HT1080 (cell line): ENCODE data around the gene BMP7. TPM values are rescaled to one million over a fixed set of nuclear protein-coding genes. Genes with fewer than 3 reads are reported as not detected.
"Not testable (repeated sequence)": the region's sequence is repeated elsewhere in the genome, so short reads cannot be mapped to it uniquely, and the experiment has no call there.

Source experiments
- DNase-seq: peaks from one replicate; pipeline ENCODE4 v3.0.0-alpha.2; 2015; ENCODE audit warnings: low read depth
- total RNA-seq: library from RNA; depleted of rRNA; stranded (reverse); fragments of >200 nt; shearing (Covaris generic); gene quantifications from 2 replicates; pipeline ENCODE4 v1.2.3, GENCODE V29; 2014

Gene BMP7
- total RNA-seq, 1 experiment from 2014 or later, result 0.03 TPM

- peak; percentile 51 for DNase-seq
Observed at GRCh38 chr20:57251344-57251743, 15.1 kb downstream of the BMP7 start.

DNA sequence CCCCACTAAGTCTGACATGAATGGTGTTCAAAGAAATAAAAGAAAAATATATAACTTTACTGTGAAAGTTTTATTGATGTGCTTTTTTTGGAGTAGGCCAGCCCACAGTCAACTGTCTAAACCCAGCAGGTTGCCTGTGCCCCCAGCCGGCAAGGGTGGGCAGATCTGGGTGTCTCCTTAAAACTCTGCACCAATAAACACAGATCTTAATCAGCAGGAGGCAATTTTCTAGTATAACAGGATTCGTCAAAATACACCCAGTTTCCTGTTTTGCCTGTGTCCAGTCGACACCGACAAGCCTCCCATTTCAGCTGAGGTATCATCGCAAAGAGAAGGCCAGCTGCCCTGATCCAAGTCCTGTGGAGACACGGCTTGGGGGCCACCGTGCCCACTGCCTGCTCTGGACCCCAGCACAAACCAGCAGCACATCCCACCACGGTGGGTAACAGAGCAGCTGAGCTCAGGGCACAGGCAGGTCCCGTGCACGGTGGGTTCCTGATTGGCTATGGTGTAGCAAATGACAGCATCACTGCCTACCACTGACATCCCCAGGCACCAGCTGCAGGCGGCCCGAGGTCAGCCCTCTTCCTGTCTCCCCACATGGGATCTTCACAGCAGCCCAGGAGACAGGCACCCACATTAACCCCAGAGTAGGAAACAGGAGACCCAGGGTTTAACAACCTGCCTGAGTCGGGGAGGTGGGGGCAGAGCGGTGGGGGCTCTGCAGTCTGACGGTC lies 15.7 kb downstream of the BMP7 start:
- DNase-seq, result no peak

DNA sequence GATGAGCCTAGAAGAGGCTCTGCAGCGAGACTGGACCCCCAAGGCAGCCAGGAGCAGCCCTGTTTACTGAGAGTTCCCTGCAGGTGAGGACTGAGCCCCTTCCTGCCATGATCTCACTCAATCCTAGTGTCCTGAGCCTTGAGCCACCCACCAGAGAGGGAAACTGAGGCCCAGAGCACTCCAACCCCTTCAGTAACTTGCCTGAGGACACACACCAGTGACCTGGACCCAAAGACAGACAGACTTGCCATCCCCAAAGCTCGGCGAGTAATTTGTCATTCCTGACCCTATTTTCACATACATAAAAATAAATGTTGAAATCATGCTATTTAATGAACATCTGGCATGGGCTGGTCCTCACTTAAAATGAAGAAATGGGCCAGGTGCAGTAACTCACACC lies 16.7 kb downstream of the BMP7 start:
- no peak for DNase-seq

GRCh38 chr20:57249073-57249472 lies 17.4 kb downstream of the BMP7 start:
- DNase-seq, result no peak

GRCh38 chr20:57248132-57248797 lies 18.2 kb downstream of the BMP7 start:
- DNase-seq, result no peak

DNA sequence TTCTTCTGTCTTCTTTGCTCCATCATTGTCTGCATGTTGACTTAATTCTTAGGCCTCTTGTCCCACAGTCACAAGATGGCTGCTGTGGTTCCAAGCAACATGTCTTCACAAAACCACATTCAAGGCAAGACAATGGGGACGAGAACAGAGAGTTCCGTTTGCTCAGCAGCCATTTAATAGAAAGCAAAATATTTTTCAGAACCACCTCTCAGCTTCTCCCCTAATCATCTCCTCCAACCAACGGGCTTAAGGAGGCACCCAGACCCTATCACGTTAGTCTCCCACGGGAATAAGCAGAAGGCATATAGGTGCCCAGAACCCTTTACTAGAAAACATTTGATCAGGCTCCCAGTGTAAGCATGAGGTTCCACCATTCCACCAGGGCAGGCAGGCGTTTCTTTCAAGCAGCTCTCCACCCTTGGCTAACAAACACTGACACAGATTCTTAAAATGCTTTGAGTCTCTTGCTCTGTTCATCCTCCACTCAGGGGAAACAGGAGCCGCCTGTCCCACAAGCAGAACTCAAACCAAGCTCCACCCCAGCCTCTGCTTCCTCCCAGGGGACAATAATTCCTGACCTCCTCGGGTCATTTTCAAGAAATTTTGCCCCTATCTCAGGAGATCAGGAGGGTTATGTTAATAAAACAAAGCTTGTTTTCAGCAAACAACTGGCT lies 19.0 kb downstream of the BMP7 start:
- DNase-seq, result no peak

- no peak for DNase-seq
Observed at GRCh38 chr20:57245997-57246396, 20.4 kb downstream of the BMP7 start.

GRCh38 chr20:57244627-57245214 lies 21.7 kb downstream of the BMP7 start:
- DNase-seq, result no peak

- no peak for DNase-seq
Observed at GRCh38 chr20:57244221-57244585, 22.2 kb downstream of the BMP7 start.

GRCh38 chr20:57243480-57244220 lies 22.8 kb downstream of the BMP7 start:
- DNase-seq, result no peak

GRCh38 chr20:57242414-57242813 lies 24.0 kb downstream of the BMP7 start:
- no peak for DNase-seq

GRCh38 chr20:57241363-57241991 lies 25.0 kb downstream of the BMP7 start:
- DNase-seq, result no peak

GRCh38 chr20:57240581-57241362 lies 25.7 kb downstream of the BMP7 start:
- no peak for DNase-seq

DNA sequence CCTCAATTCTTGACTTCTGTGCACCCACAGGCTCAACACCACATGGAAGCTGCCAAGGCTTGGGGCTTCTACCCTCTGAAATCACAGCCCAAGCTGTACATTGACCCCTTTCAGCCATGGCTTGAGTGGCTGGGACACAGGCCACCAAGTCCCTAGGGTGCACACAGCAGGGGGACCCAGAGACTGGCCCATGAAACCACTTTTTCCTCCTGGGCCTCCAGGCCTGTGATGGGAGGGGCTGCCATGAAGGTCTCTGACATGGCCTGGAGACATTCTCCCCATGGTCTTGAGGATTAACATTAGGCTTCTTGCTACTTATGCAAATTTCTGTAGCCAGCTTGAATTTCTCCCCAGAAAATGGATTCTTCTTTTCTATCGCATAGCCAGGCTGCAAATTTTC lies 26.7 kb downstream of the BMP7 start:
- DNase-seq, result not testable (repeated sequence)

DNA sequence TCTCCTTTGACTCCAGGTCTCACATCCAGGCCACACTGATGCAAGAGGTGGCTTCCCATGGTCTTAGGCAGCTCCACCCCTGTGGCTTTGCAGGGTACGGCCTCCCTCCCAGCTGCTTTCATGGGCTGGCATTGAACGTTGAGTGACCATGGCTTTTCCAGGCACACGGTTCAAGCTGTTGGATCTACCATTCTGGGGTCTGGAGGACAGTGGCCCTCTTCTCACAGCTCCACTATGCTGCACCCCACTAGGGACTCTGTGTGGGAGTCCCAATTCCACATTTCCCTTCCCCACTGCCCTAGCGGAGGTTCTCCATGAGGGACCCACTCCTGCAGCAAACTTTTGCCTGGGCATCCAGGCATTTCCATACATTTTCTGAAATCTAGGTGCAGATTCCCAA lies 27.1 kb downstream of the BMP7 start:
- DNase-seq, result not testable (repeated sequence)

DNA sequence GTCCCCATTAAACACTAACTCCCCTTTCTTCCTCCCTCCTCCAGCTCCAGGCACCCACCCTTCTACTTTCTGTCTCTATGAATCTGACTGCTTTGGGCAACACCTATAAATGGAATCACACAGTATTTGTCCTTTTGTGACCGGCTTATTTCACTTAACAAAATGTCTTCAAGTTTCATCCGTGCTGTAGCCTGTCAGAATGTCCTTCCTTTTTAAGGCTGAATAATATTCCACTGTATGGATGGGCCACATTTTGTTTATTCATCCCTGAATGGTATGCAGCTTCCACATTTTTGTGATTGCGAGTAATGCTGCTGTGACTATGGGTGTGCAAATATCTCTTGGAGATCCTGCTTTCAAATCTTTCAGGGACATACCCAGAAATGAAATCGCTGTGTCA lies 28.4 kb downstream of the BMP7 start:
- no peak for DNase-seq

DNA sequence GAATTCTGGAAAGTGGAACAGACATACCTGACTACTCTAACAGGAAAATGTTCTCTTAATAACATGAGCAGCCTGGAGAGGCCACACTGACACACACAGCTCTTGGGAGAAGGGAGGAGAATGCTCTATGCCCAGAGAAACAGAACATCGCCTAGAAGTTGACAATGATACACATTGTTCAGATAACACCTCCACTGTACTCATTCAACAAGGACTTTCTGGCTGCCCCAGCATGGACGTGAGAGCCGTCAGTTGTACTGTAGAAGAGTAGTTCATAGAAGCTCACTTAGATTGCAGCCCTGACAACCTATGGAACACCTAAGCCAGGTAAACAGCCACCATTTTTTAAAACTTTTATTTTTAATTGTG lies 28.9 kb downstream of the BMP7 start:
- no peak for DNase-seq

DNA sequence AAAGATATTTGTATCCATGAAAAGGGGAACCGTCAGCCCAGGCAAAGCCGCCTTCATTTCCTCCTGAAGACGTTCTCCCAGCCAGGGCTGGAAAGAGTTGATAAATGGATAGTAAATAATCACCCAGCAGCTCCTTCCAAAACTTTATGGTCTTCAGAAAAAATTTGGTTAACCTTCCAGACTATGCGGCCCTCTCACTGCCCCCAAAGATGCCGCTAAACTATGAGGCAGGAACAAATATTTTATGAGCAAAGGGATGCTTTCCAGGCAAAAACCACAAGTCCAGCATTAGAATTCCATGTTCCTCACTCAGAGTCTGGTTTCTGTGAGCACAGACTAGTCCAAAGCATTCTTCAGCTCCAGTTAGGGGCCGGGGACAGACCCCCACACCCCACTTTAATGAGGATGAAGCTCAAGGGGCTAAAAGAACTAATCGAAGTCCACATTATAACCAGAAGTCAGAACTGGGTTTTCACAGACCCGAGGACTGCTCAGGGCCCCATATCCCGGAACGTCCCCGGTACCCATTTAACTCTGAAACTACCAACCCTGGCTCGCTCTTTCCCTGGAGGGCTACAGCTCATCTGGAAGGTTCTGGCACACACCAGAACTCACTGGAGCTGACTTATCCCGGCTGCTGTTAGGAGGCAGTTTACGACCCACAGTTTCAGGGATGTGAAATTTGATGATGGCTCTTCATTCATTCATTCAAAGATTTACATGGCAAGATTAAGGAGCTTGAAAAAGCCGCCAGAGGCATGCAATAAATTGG lies 29.4 kb downstream of the BMP7 start:
- no peak for DNase-seq

DNA sequence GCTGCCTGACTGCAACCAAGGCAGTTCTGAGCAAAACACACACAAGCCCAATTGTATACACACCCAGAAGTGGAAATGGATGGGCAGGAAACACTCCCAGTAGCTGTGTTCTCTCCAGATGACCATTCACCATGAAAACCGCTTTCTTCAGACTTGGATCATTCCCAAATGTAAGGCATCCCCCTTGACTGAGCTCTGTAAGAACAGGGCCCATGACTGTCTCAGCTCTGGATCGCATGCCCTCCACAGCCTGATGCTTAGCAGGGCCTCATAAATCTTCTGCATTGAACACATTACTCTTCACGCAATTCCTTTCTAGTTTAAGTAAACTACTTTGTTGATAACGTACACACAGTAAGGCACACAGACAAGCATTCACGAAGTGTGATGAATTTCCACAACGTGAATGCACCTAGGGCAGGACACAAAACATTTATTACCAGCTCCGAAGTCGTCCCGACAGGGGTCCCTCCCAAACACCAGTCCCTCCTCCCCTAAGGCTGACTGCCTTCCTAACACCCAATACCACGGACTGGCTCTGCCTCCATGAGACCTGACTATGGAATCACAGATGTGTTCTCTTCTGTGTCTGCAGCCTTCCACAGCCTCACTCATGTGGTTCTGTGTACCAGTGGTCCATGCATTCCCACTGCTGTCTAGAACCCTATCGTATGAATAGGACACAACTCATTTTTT lies 31.7 kb downstream of the BMP7 start:
- DNase-seq, result no peak
